Activated CD4-positive, alpha-beta memory T cell treated with anti-CD3 and anti-CD28 coated beads, Interleukin-2, amount 10 ng/mL, durations not matched to agents 7 days and 5 days (primary cell): ENCODE results near the gene ARRDC1. TPM values are rescaled to one million over a fixed set of nuclear protein-coding genes. Genes with fewer than 3 reads are reported as not detected.

Experiments used
- CTCF ChIA-PET: fragments of 350-600 bp; sonication (Branson Sonifier 250); formaldehyde crosslinking; loops from one replicate; lab custom pipeline; 2021; ENCODE audit warnings: antibody characterized with exemption, inconsistent platforms; lab: Charles Lee
- POLR2A ChIA-PET: fragments of 350-600 bp; sonication (Branson Sonifier 250); formaldehyde crosslinking; loops from one replicate; lab custom pipeline; 2021; ENCODE audit warnings: antibody characterized with exemption; lab: Charles Lee
- DNase-seq: peaks from one replicate; pipeline ENCODE4 v3.0.0-alpha.2; 2020
- H3K27ac Mint-ChIP-seq: one replicate; pipeline ENCODE4 v1.8.0; 2021; ENCODE audit warnings: mild to moderate bottlenecking, mixed read lengths
- H3K27me3 Mint-ChIP-seq: one replicate; pipeline ENCODE4 v1.8.0; 2021; ENCODE audit warnings: mixed read lengths
- H3K36me3 Mint-ChIP-seq: one replicate; pipeline ENCODE4 v1.8.0; 2021; ENCODE audit warnings: low read depth, mixed read lengths
- H3K4me1 Mint-ChIP-seq: one replicate; pipeline ENCODE4 v1.8.0; 2021; ENCODE audit warnings: mixed read lengths
- H3K4me3 Mint-ChIP-seq: one replicate; pipeline ENCODE4 v1.8.0; 2021; ENCODE audit warnings: mild to moderate bottlenecking, mixed read lengths
- H3K9me3 Mint-ChIP-seq: one replicate; pipeline ENCODE4 v1.8.0; 2021; ENCODE audit warnings: mixed read lengths
- total RNA-seq, 2 experiments: library from RNA; stranded (reverse); gene quantifications; one replicate each; pipeline ENCODE4 v1.2.3, GENCODE V29; 2021

The ARRDC1 gene
- total RNA-seq, 2 experiments from 2014 or later: 49.8 to 55.9 TPM

DNA sequence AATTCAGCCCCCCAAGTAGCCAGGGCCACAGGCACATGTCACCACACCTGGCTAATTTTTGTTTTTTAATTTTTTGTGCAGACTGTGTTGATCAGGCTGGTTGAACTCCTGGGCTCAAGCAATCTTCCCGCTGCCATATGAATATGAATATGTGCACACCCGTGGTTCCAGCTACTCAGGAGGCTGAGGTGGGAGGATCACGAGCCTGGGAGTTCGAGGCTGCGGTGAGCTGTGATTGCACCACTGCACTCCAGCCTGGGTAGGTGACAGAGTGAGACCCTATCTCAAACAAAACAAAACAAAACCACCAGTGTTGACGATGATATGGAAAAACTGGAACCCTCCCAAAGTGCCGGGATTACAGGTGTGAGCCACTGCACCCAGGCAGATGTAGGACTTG is 45.3 kb downstream of the ARRDC1 start:
- CTCF ChIA-PET: no interaction called here
- DNase-seq: no peak
- Mint-ChIP-seq H3K4me1 (peaks cover 36% of the 10 kb centered on the region), H3K27ac (peak overlapping the region; percentile 31), H3K27me3 (no peaks in the 10 kb centered on the region), H3K36me3 (peaks cover 45% of the 10 kb centered on the region), H3K4me3 (no peak overlapping the region), H3K9me3 (no peaks in the 10 kb centered on the region)
- POLR2A ChIA-PET: no interaction called here

DNA sequence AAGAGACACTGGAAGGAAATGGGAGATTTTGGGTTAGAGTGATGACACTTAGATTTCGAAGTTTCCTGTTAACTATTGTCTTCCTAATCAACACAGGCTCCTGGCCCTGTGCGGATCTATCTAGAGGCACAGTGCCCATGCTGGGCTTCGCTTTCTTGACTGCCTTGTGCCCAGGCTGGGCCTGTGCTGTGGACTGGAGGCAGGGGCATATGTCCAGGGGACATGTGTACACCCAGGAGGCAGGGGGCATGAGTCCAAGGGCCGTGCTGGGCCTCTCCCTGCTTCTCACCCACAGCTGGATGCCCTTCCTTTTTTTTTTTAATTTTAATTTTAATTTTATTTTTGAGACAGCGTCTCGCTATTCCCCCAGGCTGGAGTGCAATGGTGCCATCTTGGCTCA is 50.9 kb downstream of the ARRDC1 start:
- CTCF ChIA-PET: interaction anchor here (0.8 to 0.9 kb wide), 2 partner anchors 15 to 66 kb away, joined by 3 to 5 read pairs; partner anchors contain the start of gene ZMYND19
- Mint-ChIP-seq H3K4me1 (peaks cover 13% of the 10 kb centered on the region), H3K9me3 (no peaks in the 10 kb centered on the region), H3K4me3 (no peak overlapping the region), H3K27me3 (no peaks in the 10 kb centered on the region), H3K27ac (no peak overlapping the region), H3K36me3 (peaks cover 19% of the 10 kb centered on the region)
- DNase-seq: no peak
- POLR2A ChIA-PET: interaction anchor here (0.9 kb wide), 1 partner anchor 68 kb away, joined by 3 read pairs; no protein-coding TSS in a partner anchor

DNA sequence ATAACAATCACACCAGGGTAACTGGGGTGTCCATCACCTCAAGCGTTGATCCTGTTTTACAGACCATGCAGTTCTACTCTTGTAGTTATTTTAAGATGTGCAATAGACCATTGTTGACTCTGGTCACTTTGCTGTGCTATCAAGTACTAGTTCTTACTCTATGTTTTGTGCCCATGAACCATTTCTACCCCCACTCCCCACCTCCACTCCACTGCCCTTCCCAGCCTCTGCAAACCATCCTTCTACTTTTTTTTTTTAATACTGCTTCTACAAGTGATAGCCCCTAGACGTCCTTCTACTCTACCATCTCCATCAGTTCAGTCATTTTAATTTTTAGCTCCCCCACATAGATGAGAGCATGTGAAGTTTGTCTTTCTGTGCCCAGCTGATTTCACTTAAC is 52.1 kb downstream of the ARRDC1 start:
- ChIA-PET POLR2A (interaction anchor here (1.0 kb wide), 1 partner anchor 39 kb away, joined by 3 read pairs; the partner anchor contains the start of gene EHMT1), CTCF (no interaction called here)
- no peaks in the 10 kb centered on the region for H3K9me3 Mint-ChIP-seq
- H3K36me3 Mint-ChIP-seq: peaks cover 16% of the 10 kb centered on the region
- DNase-seq: no peak
- no peaks in the 10 kb centered on the region for H3K27me3 Mint-ChIP-seq
- H3K27ac Mint-ChIP-seq: no peak overlapping the region
- no peak overlapping the region for H3K4me3 Mint-ChIP-seq
- H3K4me1 Mint-ChIP-seq: peaks cover 13% of the 10 kb centered on the region

DNA sequence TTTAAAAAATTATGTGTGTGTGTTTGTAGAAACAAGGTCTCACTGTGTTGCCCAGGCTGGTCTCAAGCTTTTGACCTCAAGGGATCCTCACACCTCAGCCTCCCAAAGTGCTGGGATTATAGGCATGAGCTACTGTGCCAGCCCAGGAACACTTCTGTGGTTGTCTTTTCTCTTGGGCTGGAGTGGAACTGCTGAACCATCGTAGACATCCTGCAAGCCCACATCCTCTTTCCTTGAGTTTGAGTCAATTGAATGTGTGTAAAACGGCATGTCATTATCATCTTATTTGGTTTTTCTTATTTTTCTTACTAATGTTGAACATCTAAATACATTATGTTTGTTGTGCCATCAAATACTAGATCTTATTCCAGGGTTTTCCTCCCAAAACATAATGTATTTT is 53.3 kb downstream of the ARRDC1 start:
- H3K4me1 Mint-ChIP-seq: peaks cover 13% of the 10 kb centered on the region
- CTCF ChIA-PET: interaction anchor here (1.0 kb wide), 1 partner anchor 14 kb away, joined by 4 read pairs; no protein-coding TSS in a partner anchor
- H3K4me3 Mint-ChIP-seq: no peak overlapping the region
- DNase-seq: no peak
- H3K27me3 Mint-ChIP-seq: no peaks in the 10 kb centered on the region
- H3K27ac Mint-ChIP-seq: peak overlapping the region; percentile 40
- POLR2A ChIA-PET: interaction anchor here (1.0 kb wide), 1 partner anchor 40 kb away, joined by 3 read pairs; the partner anchor contains the start of gene EHMT1
- H3K9me3 Mint-ChIP-seq: no peaks in the 10 kb centered on the region
- H3K36me3 Mint-ChIP-seq: peaks cover 15% of the 10 kb centered on the region

DNA sequence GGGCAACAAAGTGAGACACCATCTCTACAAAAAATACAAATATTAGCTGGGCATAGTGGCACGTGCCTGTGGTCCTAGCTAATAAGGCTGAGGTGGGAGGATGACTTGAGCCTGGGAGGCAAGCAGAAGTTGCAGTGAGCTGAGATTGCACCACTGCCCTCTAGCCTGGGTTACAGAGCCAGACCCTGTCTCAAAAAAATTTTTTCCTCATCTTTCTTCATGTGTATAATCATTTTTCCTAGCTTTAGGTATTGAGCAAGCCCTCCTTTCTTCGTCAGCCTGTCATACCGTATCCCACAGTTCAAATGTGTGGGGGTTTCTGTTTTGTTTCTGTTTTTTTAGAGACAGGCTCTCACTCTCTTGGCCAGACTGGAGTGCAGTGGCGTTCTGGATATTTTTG is 54.7 kb downstream of the ARRDC1 start:
- no peaks in the 10 kb centered on the region for H3K9me3 Mint-ChIP-seq
- H3K36me3 Mint-ChIP-seq: peaks cover 12% of the 10 kb centered on the region
- ChIA-PET POLR2A (no interaction called here), CTCF (interaction anchor here (1.2 kb wide), 1 partner anchor 13 kb away, joined by 3 read pairs; no protein-coding TSS in a partner anchor)
- DNase-seq: no peak
- no peak overlapping the region for H3K27ac Mint-ChIP-seq
- H3K4me3 Mint-ChIP-seq: no peak overlapping the region
- H3K27me3 Mint-ChIP-seq: no peaks in the 10 kb centered on the region
- peaks cover 16% of the 10 kb centered on the region for H3K4me1 Mint-ChIP-seq

DNA sequence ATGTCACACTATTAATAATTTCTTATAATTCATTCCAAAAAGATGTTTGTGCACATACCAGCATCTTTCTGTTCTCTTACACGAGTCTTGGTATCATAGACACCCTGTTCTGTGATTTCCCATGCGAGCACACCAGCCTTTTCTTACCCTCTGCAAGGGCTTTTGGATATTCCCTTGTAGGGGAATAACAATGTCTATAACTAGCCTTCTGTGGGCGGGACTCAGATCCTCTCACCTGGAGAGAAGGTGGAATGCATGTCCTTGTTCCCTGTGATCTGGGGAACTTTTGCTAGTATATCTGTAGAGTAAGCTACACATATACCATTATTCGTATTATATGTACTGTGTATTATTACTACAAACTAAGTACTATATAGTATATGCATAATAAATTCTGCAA is 58.1 kb downstream of the ARRDC1 start:
- no peak for DNase-seq
- H3K27ac Mint-ChIP-seq: no peak overlapping the region
- POLR2A ChIA-PET: no interaction called here
- no peaks in the 10 kb centered on the region for H3K27me3 Mint-ChIP-seq
- H3K36me3 Mint-ChIP-seq: peaks cover 7% of the 10 kb centered on the region
- no peak overlapping the region for H3K4me3 Mint-ChIP-seq
- no peaks in the 10 kb centered on the region for H3K9me3 Mint-ChIP-seq
- peaks cover 11% of the 10 kb centered on the region for H3K4me1 Mint-ChIP-seq
- CTCF ChIA-PET: no interaction called here

DNA sequence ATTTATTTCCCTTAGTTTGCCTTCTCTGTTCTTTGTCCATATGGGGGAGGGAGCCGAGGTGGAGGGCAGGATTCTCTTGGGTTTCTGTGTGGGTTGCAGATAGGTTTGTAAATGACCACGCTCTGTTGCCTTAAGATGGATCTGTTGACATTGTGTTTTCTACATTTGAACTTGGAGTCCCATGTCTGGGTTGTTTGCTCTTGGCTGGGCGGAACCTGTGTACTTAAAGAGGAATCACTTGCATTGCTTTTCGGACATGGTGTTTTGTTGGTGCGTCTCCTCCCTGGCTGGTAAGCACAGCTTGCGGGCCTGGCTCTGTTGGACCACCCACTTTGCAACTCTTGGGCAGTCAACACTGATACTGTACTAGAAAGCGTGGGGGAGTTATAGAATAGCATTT is 59.2 kb downstream of the ARRDC1 start:
- Mint-ChIP-seq H3K27ac (no peak overlapping the region), H3K9me3 (no peaks in the 10 kb centered on the region), H3K4me3 (no peak overlapping the region), H3K27me3 (no peaks in the 10 kb centered on the region), H3K4me1 (peaks cover 9% of the 10 kb centered on the region), H3K36me3 (peaks cover 14% of the 10 kb centered on the region)
- CTCF ChIA-PET: interaction anchor here (1.5 kb wide), 1 partner anchor 10 kb away, joined by 3 read pairs; no protein-coding TSS in a partner anchor
- no peak for DNase-seq
- POLR2A ChIA-PET: no interaction called here

Other genes starting within 250 kb of the ARRDC1 start
- gene EXD3, start 182.5 kb upstream of the ARRDC1 start, total RNA-seq: 10 to 100 TPM; 17.9 to 18.1 TPM
- under 1 TPM; 0.50 to 0.73 TPM for gene NOXA1, start 182.3 kb upstream of the ARRDC1 start, total RNA-seq
- gene ENTPD8, start 164.3 kb upstream of the ARRDC1 start, total RNA-seq: not detected
- gene NSMF, start 146.4 kb upstream of the ARRDC1 start, total RNA-seq: 10 to 100 TPM; 29.0 to 31.9 TPM
- gene PNPLA7, start 55.3 kb upstream of the ARRDC1 start, total RNA-seq: 1 to 10 TPM; 4.5 to 5.0 TPM
- 10 to 100 TPM; 51.6 to 52.6 TPM for gene MRPL41, start 53.8 kb upstream of the ARRDC1 start, total RNA-seq
- gene DPH7, start 26.8 kb upstream of the ARRDC1 start, total RNA-seq: 10 to 100 TPM; 31.9 to 34.2 TPM
- 10 to 100 TPM; 24.0 to 25.4 TPM for gene ZMYND19, start 15.2 kb upstream of the ARRDC1 start, total RNA-seq
- 10 to 100 TPM; 87.1 to 91.4 TPM for gene EHMT1, start 13.3 kb downstream of the ARRDC1 start, total RNA-seq